GM23338 (cell line): ENCODE data around the gene SHF. TPM values are rescaled to one million over a fixed set of nuclear protein-coding genes. Genes with fewer than 3 reads are reported as not detected.

Source experiments
- ATAC-seq: fragments of 200-7000 bp; cut with Tn5 transposase; 3 replicates; pipeline ENCODE4 v1.9.1; 2020
- DNase-seq: peaks from one replicate; pipeline ENCODE4 v3.0.0-alpha.2; 2015; ENCODE audit warnings: low spot score
- H2AFZ ChIP-seq: fragments of 200-600 bp; sonication (generic); 2 replicates; pipeline ENCODE4 v1.8.0; 2016; ENCODE audit warnings: antibody characterized with exemption, mild to moderate bottlenecking, moderate library complexity
- H3F3A ChIP-seq: fragments of 200-600 bp; sonication (generic); replicated peaks from 2 replicates; pipeline ENCODE4 v1.8.0; 2017; ENCODE audit warnings: antibody characterized with exemption, mixed run types, low read depth
- H3K27ac ChIP-seq: fragments of 200-600 bp; sonication (generic); 2 replicates; pipeline ENCODE4 v1.6.1; 2016; ENCODE audit warnings: low read depth
- H3K27me3 ChIP-seq: fragments of 200-600 bp; sonication (generic); 2 replicates; pipeline ENCODE4 v1.8.0; 2016; ENCODE audit warnings: mild to moderate bottlenecking, mixed run types, moderate library complexity; ENCODE audit not compliant: insufficient read depth
- H3K36me3 ChIP-seq: fragments of 200-600 bp; sonication (generic); 2 replicates; pipeline ENCODE4 v1.8.0; 2016; ENCODE audit warnings: mild to moderate bottlenecking; ENCODE audit not compliant: insufficient read depth
- H3K4me1 ChIP-seq: fragments of 200-600 bp; sonication (generic); 2 replicates; pipeline ENCODE4 v1.8.0; 2016; ENCODE audit warnings: mild to moderate bottlenecking, moderate library complexity; ENCODE audit not compliant: insufficient read depth
- H3K4me2 ChIP-seq: fragments of 200-600 bp; sonication (generic); 2 replicates; pipeline ENCODE4 v1.7.1; 2017; ENCODE audit warnings: mixed run types
- H3K4me3 ChIP-seq: fragments of 200-600 bp; sonication (generic); 2 replicates; pipeline ENCODE4 v1.6.1; 2016; ENCODE audit warnings: mixed run types
- H3K79me2 ChIP-seq: fragments of 200-600 bp; sonication (generic); replicated peaks from 2 replicates; pipeline ENCODE4 v1.8.0; 2017; ENCODE audit warnings: mild to moderate bottlenecking; ENCODE audit not compliant: insufficient read depth
- H3K9me2 ChIP-seq: fragments of 200-600 bp; sonication (generic); 2 replicates; pipeline ENCODE4 v1.8.0; 2017; ENCODE audit not compliant: insufficient read depth
- H4K20me1 ChIP-seq: fragments of 200-600 bp; sonication (generic); replicated peaks from 2 replicates; pipeline ENCODE4 v1.8.0; 2017; ENCODE audit warnings: mild to moderate bottlenecking; ENCODE audit not compliant: insufficient read depth
- H3K27ac Mint-ChIP-seq: 2 replicates; pipeline ENCODE4 v1.8.0; 2020; ENCODE audit warnings: inconsistent platforms, mild to moderate bottlenecking, moderate library complexity, mixed read lengths
- H3K27me3 Mint-ChIP-seq: 3 replicates; pipeline ENCODE4 v1.8.0; 2022; ENCODE audit warnings: low read depth, mild to moderate bottlenecking, moderate library complexity, mixed read lengths, inconsistent platforms; ENCODE audit not compliant: insufficient read depth, poor library complexity
- H3K36me3 Mint-ChIP-seq: 3 replicates; pipeline ENCODE4 v1.8.0; 2021; ENCODE audit warnings: low read depth, mild to moderate bottlenecking, inconsistent platforms, moderate library complexity, mixed read lengths
- H3K4me1 Mint-ChIP-seq: 3 replicates; pipeline ENCODE4 v1.8.0; 2020; ENCODE audit warnings: mild to moderate bottlenecking, inconsistent platforms, mixed read lengths
- H3K4me3 Mint-ChIP-seq: 3 replicates; pipeline ENCODE4 v1.8.0; 2021; ENCODE audit warnings: moderate library complexity, mild to moderate bottlenecking, inconsistent platforms, mixed read lengths
- H3K9me3 Mint-ChIP-seq: 3 replicates; pipeline ENCODE4 v1.8.0; 2020; ENCODE audit warnings: moderate library complexity, mild to moderate bottlenecking, inconsistent platforms, mixed read lengths
- CREB1 ChIP-seq: fragments of 250-450 bp; sonication (Bioruptor Pico); IDR thresholded peaks from 2 replicates; pipeline ENCODE4 v1.5.0; 2020; ENCODE audit warnings: low read depth, mild to moderate bottlenecking, moderate library complexity
- JUNB ChIP-seq: IDR thresholded peaks from one replicate; pipeline ENCODE4 v1.6.1; 2016; ENCODE audit warnings: antibody characterized with exemption; ENCODE audit not compliant: unreplicated experiment
- POLR2AphosphoS5 ChIP-seq: IDR thresholded peaks from 2 replicates; pipeline ENCODE4 v1.6.1; 2016; ENCODE audit warnings: antibody characterized with exemption, low read depth
- STAT1 ChIP-seq: IDR thresholded peaks from one replicate; pipeline ENCODE4 v1.6.1; 2016; ENCODE audit warnings: antibody characterized with exemption; ENCODE audit not compliant: unreplicated experiment
- ZNF462 ChIP-seq: fragments of 250-450 bp; sonication (Bioruptor Pico); IDR thresholded peaks from 2 replicates; pipeline ENCODE4 v1.5.0; 2020; ENCODE audit warnings: mild to moderate bottlenecking, moderate library complexity
- polyA plus RNA-seq: library from polyadenylated mRNA; unstranded; fragments of >200 nt; fragmentation: Nextera tagmentation; extraction: Ambion mirVana; gene quantifications from 2 replicates; pipeline ENCODE4 v1.2.1, GENCODE V29; 2016
- total RNA-seq: library from RNA; depleted of rRNA; stranded (reverse); fragments of >200 nt; shearing (Covaris generic); gene quantifications from 2 replicates; pipeline ENCODE4 v1.2.3, GENCODE V29; 2014

Gene SHF
- total and polyA plus RNA-seq, 2 experiments from 2014 or later, result 5.8 to 15.6 TPM

GRCh38 chr15:45177285-45177684 is 10.5 kb downstream of the SHF start (continued):
- TF ChIP-seq ZNF462 (CRISPR knock-in tag), result no peak

- H3K27me3 Mint-ChIP-seq, result peaks cover 6% of the 10 kb centered on the region
- no peaks in the 10 kb centered on the region; the same call in 1 of the 2 replicates for H3K36me3 ChIP-seq
- no peaks in the 10 kb centered on the region for H3K9me3 Mint-ChIP-seq
- no peak overlapping the region for H2AFZ ChIP-seq
- no peak overlapping the region for H3K4me3 ChIP-seq
- ATAC-seq, result no peak
- peaks cover 3% of the 10 kb centered on the region; the same call in 1 of the 2 replicates for H4K20me1 ChIP-seq
- peaks cover 3% of the 10 kb centered on the region; the same call in 1 of the 2 replicates for H3K9me2 ChIP-seq
- H3K27me3 ChIP-seq, result no peaks in the 10 kb centered on the region
- TF ChIP-seq JUNB (no peak), STAT1 (no peak)
- H3F3A ChIP-seq, result no peaks in the 10 kb centered on the region
- peaks cover 23% of the 10 kb centered on the region; the same call in 2 of the 3 replicates for H3K4me1 Mint-ChIP-seq
- no peak overlapping the region for H3K27ac Mint-ChIP-seq
- no peak overlapping the region for H3K4me2 ChIP-seq
- no peak overlapping the region for H3K27ac ChIP-seq
- 0 out of 2 replicates have a peak, but pooled peaks cover 4% of the 10 kb centered on the region for H3K79me2 ChIP-seq
- DNase-seq, result no peak
- peaks cover 15% of the 10 kb centered on the region for H3K4me1 ChIP-seq
- no peak overlapping the region for H3K4me3 Mint-ChIP-seq
- peaks cover 46% of the 10 kb centered on the region for H3K36me3 Mint-ChIP-seq
Measured at GRCh38 chr15:45174577-45174976, 13.2 kb downstream of the SHF start.

- DNase-seq (no peak), ATAC-seq (no peak)
- Mint-ChIP-seq H3K27me3 (peaks cover 9% of the 10 kb centered on the region), H3K27ac (no peak overlapping the region), H3K4me1 (peaks cover 23% of the 10 kb centered on the region; the same call in 2 of the 3 replicates), H3K9me3 (no peaks in the 10 kb centered on the region; the same call in 2 of the 3 replicates), H3K36me3 (peaks cover 46% of the 10 kb centered on the region), H3K4me3 (no peak overlapping the region)
- peaks cover 3% of the 10 kb centered on the region; the same call in 1 of the 2 replicates for H3K9me2 ChIP-seq
- no peak overlapping the region for H3K4me3 ChIP-seq
- no peaks in the 10 kb centered on the region for H3F3A ChIP-seq
- H4K20me1 ChIP-seq, result peaks cover 3% of the 10 kb centered on the region; the same call in 1 of the 2 replicates
- no peak overlapping the region for H2AFZ ChIP-seq
- H3K4me2 ChIP-seq, result no peak overlapping the region
- no peaks in the 10 kb centered on the region for H3K27me3 ChIP-seq
- H3K79me2 ChIP-seq, result 0 out of 2 replicates have a peak, but pooled peaks cover 4% of the 10 kb centered on the region
- H3K27ac ChIP-seq, result no peak overlapping the region
- H3K36me3 ChIP-seq, result no peaks in the 10 kb centered on the region; the same call in 1 of the 2 replicates
- peaks cover 16% of the 10 kb centered on the region for H3K4me1 ChIP-seq
- TF ChIP-seq STAT1 (no peak), POLR2AphosphoS5 (no peak), CREB1 (CRISPR knock-in tag) (no peak)
Measured at GRCh38 chr15:45174069-45174468, 13.7 kb downstream of the SHF start.
